GM23338 (cell line): ENCODE data around the gene HCK.

Experiments used
- CREB1 ChIP-seq: fragments of 250-450 bp; sonication (Bioruptor Pico); IDR thresholded peaks from 2 replicates; pipeline ENCODE4 v1.5.0; 2020; ENCODE audit warnings: low read depth, mild to moderate bottlenecking, moderate library complexity
- CTCF ChIP-seq, 2 experiments: fragments of 200-600 bp in 1 of 2; sonication (generic) in 1 of 2; conservative IDR thresholded peaks; 2 replicates each; pipeline versions ENCODE4 v1.5.1 to v1.6.1; 2016 to 2017; ENCODE audit warnings: antibody characterized with exemption in 2 of 2, low read depth in 2 of 2, mild to moderate bottlenecking in 2 of 2, moderate library complexity in 1 of 2
- ETS1 ChIP-seq: IDR thresholded peaks from 2 replicates; pipeline ENCODE4 v1.6.1; 2016; ENCODE audit warnings: antibody characterized with exemption
- EZH2 ChIP-seq: fragments of 200-600 bp; sonication (generic); IDR thresholded peaks from one replicate; pipeline ENCODE4 v1.8.0; 2017; ENCODE audit warnings: antibody characterized with exemption, mild to moderate bottlenecking, low read depth; ENCODE audit not compliant: unreplicated experiment
- EZH2phosphoT487 ChIP-seq: fragments of 200-600 bp; sonication (generic); IDR thresholded peaks from one replicate; pipeline ENCODE4 v1.8.1; 2018; ENCODE audit warnings: antibody characterized with exemption; ENCODE audit not compliant: unreplicated experiment
- JUNB ChIP-seq: IDR thresholded peaks from one replicate; pipeline ENCODE4 v1.6.1; 2016; ENCODE audit warnings: antibody characterized with exemption; ENCODE audit not compliant: unreplicated experiment
- NANOG ChIP-seq: IDR thresholded peaks from 2 replicates; pipeline ENCODE4 v1.6.1; 2016; ENCODE audit warnings: antibody characterized with exemption, borderline replicate concordance
- POLR2AphosphoS5 ChIP-seq: IDR thresholded peaks from 2 replicates; pipeline ENCODE4 v1.6.1; 2016; ENCODE audit warnings: antibody characterized with exemption, low read depth
- REST ChIP-seq: IDR thresholded peaks from one replicate; pipeline ENCODE4 v1.6.1; 2018; ENCODE audit warnings: antibody characterized with exemption; ENCODE audit not compliant: unreplicated experiment
- STAT1 ChIP-seq: IDR thresholded peaks from one replicate; pipeline ENCODE4 v1.6.1; 2016; ENCODE audit warnings: antibody characterized with exemption; ENCODE audit not compliant: unreplicated experiment
- ZNF114 ChIP-seq: fragments of 250-450 bp; sonication (Bioruptor Pico); IDR thresholded peaks from 2 replicates; pipeline ENCODE4 v1.5.0; 2020; ENCODE audit warnings: mild to moderate bottlenecking, moderate library complexity
- ZNF331 ChIP-seq: fragments of 250-450 bp; sonication (Bioruptor Pico); IDR thresholded peaks from 2 replicates; pipeline ENCODE4 v1.5.0; 2020; ENCODE audit warnings: low read depth, mild to moderate bottlenecking, moderate library complexity
- ZNF462 ChIP-seq: fragments of 250-450 bp; sonication (Bioruptor Pico); IDR thresholded peaks from 2 replicates; pipeline ENCODE4 v1.5.0; 2020; ENCODE audit warnings: mild to moderate bottlenecking, moderate library complexity

GRCh38 chr20:32140603-32141002 is 88.6 kb downstream of the HCK start:
- TF ChIP-seq CTCF (conservative IDR thresholded peaks at IDR 0.05; ENCODE audit: low read depth in 2 of 2): no peak
- TF ChIP-seq EZH2phosphoT487: no peak
- TF ChIP-seq EZH2: no peak
- TF ChIP-seq STAT1: no peak
- TF ChIP-seq POLR2AphosphoS5: no peak
- no peak for TF ChIP-seq ZNF331 (CRISPR knock-in tag)
- no peak for TF ChIP-seq ETS1
- TF ChIP-seq ZNF114: no peak
- TF ChIP-seq REST: no peak
- no peak for TF ChIP-seq JUNB
- TF ChIP-seq NANOG: no peak
- no peak for TF ChIP-seq CREB1 (CRISPR knock-in tag)
- no peak for TF ChIP-seq ZNF462 (CRISPR knock-in tag)
